Colonic mucosa (tissue), 4 donors: ENCODE results near the gene UAP1. TPM values are rescaled to one million over a fixed set of nuclear protein-coding genes. Genes with fewer than 3 reads are reported as not detected.

Experiments
- DNase-seq: peaks from one replicate; pipeline ENCODE4 v3.0.0-alpha.2; 2020
- H3K27ac ChIP-seq: fragments of 200-600 bp; one replicate; pipeline ENCODE4 v1.8.0; 2021
- H3K27me3 ChIP-seq: fragments of 200-600 bp; one replicate; pipeline ENCODE4 v1.8.0; 2021
- H3K36me3 ChIP-seq: fragments of 200-600 bp; one replicate; pipeline ENCODE4 v1.8.0; 2021
- H3K4me1 ChIP-seq: fragments of 200-600 bp; one replicate; pipeline ENCODE4 v1.8.0; 2021; ENCODE audit warnings: mild to moderate bottlenecking
- H3K4me3 ChIP-seq: fragments of 200-600 bp; one replicate; pipeline ENCODE4 v1.8.0; 2021
- H3K9ac ChIP-seq, 2 donors: one replicate each; pipeline ENCODE4 v1.7.0; 2013; ENCODE audit warnings: control low read depth in 2 of 2, low read depth in 2 of 2, low read length in 2 of 2
- H3K9me3 ChIP-seq: fragments of 200-600 bp; one replicate; pipeline ENCODE4 v1.8.0; 2021
- CTCF ChIP-seq: fragments of 200-600 bp; IDR thresholded peaks from one replicate; pipeline ENCODE4 v1.8.0; 2022; ENCODE audit warnings: antibody characterized with exemption, mild to moderate bottlenecking
- intact Hi-C: fragments of 100-400 bp; cut with DNase I; formaldehyde crosslinking; loops from one replicate; pipeline ENCODE4 v1.14.1; 2022
- total RNA-seq, 2 donors: library from RNA; stranded (reverse); fragmentation: NEBNext Ultra II Directional in 1 of 2; extraction: Animal tissue kit (Norgen Biotek cat#: 25700) in 1 of 2; gene quantifications; one replicate each; pipeline ENCODE4 v1.2.1, GENCODE V29; 2021
- donor health status: healthy.
- donor health status: DM: no; HTN: no; CAD: no.
- donor health status: DM: no; HTN: no; CAD: no.

The UAP1 gene
- total RNA-seq: 100 to 1,000 TPM in 1 of 2 donors, 10 to 100 TPM in 1; 79.5 to 144 TPM

- Histone ChIP-seq H3K27me3 (no peaks in the 10 kb centered on the region), H3K36me3 (no peaks in the 10 kb centered on the region), H3K27ac (peak within 1 kb of the TSS; percentile 98), H3K4me3 (peak within 1 kb of the TSS; percentile 90), H3K4me1 (peaks cover 6% of the 10 kb centered on the region), H3K9ac (peak within 1 kb of the TSS; percentile 96 to 98), H3K9me3 (no peaks in the 10 kb centered on the region)
- intact Hi-C loops: no loop called here
- DNase-seq: peak; percentile 47
- TF ChIP-seq CTCF: no peak
Measured at GRCh38 chr1:162561616-162562469, at the start of gene UAP1. Gene UAP1, plus strand, starts transcription at chr1:162561722. Its CDS starts 4,347 bp downstream, at chr1:162566069.

- intact Hi-C loops: no loop called here
- Histone ChIP-seq H3K9ac (no peak overlapping the region), H3K4me1 (no peaks in the 10 kb centered on the region), H3K4me3 (no peak overlapping the region), H3K9me3 (no peaks in the 10 kb centered on the region), H3K36me3 (no peaks in the 10 kb centered on the region), H3K27me3 (no peaks in the 10 kb centered on the region), H3K27ac (no peak overlapping the region)
- no peak for TF ChIP-seq CTCF
- DNase-seq: no peak
Measured at GRCh38 chr1:162527314-162527713, 34.2 kb upstream of the UAP1 start.

- H3K27ac ChIP-seq: no peak overlapping the region
- no peak overlapping the region for H3K9ac ChIP-seq
- TF ChIP-seq CTCF: no peak
- intact Hi-C loops: no loop called here
- no peaks in the 10 kb centered on the region for H3K27me3 ChIP-seq
- H3K36me3 ChIP-seq: no peaks in the 10 kb centered on the region
- no peaks in the 10 kb centered on the region for H3K9me3 ChIP-seq
- no peaks in the 10 kb centered on the region for H3K4me1 ChIP-seq
- no peak for DNase-seq
- no peak overlapping the region for H3K4me3 ChIP-seq
Measured at GRCh38 chr1:162530307-162530987, 31.1 kb upstream of the UAP1 start.

GRCh38 chr1:162530988-162531319 is 30.6 kb upstream of the UAP1 start:
- Histone ChIP-seq H3K36me3 (no peaks in the 10 kb centered on the region), H3K27me3 (no peaks in the 10 kb centered on the region), H3K4me3 (no peak overlapping the region), H3K27ac (no peak overlapping the region), H3K9ac (no peak overlapping the region), H3K9me3 (no peaks in the 10 kb centered on the region), H3K4me1 (no peaks in the 10 kb centered on the region)
- DNase-seq: no peak
- no peak for TF ChIP-seq CTCF
- intact Hi-C loops: no loop called here

- intact Hi-C loops: no loop called here
Measured at GRCh38 chr1:162535501-162535900, 26.0 kb upstream of the UAP1 start.

More at GRCh38 chr1:162535501-162535900, 26.0 kb upstream of the UAP1 start:
- Histone ChIP-seq H3K9ac (no peak overlapping the region), H3K27ac (no peak overlapping the region), H3K27me3 (no peaks in the 10 kb centered on the region), H3K9me3 (no peaks in the 10 kb centered on the region), H3K36me3 (no peaks in the 10 kb centered on the region), H3K4me1 (no peaks in the 10 kb centered on the region), H3K4me3 (no peak overlapping the region)
- TF ChIP-seq CTCF: no peak
- DNase-seq: no peak
